ENCODE results near the gene TMC1. TPM values are rescaled to one million over a fixed set of nuclear protein-coding genes. Genes with fewer than 3 reads are reported as not detected.

TMC1 gene
- total RNA-seq, 2 donors from 2014 or later: not detected

DNA sequence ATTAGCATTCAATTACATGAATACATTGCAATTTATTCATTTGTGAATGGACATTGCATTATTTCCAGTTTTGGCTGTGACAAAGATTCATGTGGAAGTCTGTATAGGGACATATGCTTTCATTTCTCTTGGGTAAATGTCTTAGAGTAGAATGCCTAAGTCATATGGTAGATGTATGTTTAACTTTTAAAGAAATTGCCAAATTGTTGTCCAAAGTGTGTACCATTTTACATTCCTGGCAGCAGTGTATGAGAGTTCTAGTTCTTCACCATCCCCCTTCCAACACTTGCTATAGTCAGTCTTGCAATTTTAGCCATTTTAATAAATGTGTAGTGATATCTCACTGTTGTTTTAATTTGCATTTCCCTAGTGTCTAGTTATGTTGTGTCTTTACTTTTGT lies 122.2 kb downstream of the TMC1 start:
- Histone ChIP-seq H3K9me3 (no peaks in the 10 kb centered on the region), H3K4me1 (ENCODE audit: control insufficient read depth in 1 of 2, low read depth in 2 of 2) (no peaks in the 10 kb centered on the region), H3K27ac (no peak overlapping the region), H3K36me3 (no peaks in the 10 kb centered on the region), H3K27me3 (replicated peaks; ENCODE audit: insufficient read depth) (no peaks in the 10 kb centered on the region), H3K4me3 (no peak overlapping the region)
- DNase-seq (ENCODE audit: low spot score) (no peak), ATAC-seq (ENCODE audit: insufficient number of reproducible peaks, low FRiP score, low read depth) (no peak)
- TF ChIP-seq, protein P1, sequence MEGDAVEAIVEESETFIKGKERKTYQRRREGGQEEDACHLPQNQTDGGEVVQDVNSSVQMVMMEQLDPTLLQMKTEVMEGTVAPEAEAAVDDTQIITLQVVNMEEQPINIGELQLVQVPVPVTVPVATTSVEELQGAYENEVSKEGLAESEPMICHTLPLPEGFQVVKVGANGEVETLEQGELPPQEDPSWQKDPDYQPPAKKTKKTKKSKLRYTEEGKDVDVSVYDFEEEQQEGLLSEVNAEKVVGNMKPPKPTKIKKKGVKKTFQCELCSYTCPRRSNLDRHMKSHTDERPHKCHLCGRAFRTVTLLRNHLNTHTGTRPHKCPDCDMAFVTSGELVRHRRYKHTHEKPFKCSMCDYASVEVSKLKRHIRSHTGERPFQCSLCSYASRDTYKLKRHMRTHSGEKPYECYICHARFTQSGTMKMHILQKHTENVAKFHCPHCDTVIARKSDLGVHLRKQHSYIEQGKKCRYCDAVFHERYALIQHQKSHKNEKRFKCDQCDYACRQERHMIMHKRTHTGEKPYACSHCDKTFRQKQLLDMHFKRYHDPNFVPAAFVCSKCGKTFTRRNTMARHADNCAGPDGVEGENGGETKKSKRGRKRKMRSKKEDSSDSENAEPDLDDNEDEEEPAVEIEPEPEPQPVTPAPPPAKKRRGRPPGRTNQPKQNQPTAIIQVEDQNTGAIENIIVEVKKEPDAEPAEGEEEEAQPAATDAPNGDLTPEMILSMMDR (IDR thresholded peaks at IDR 0.05): no peak

DNA sequence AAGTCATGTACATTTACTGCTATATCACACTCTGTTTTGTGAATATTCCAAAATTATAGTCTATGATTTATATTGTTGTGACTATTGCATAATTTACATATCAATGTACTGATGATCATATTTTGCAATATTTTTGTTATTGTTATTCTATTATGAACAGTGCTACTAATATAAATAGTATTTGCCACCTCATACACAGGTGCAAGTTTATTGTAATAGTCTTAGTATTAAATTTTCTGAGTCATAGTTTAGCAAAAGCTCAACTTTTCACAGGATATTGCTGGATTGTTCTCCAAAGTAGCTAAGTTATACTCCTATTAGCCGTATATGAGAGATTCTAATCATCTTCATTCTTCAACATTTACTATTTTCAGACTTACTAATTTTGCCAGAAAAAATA lies 124.7 kb downstream of the TMC1 start:
- Histone ChIP-seq H3K27me3 (replicated peaks; ENCODE audit: insufficient read depth) (no peaks in the 10 kb centered on the region), H3K4me3 (no peak overlapping the region), H3K27ac (no peak overlapping the region), H3K36me3 (no peaks in the 10 kb centered on the region), H3K9me3 (no peaks in the 10 kb centered on the region), H3K4me1 (ENCODE audit: control insufficient read depth in 1 of 2, low read depth in 2 of 2) (no peaks in the 10 kb centered on the region)
- no peak for ATAC-seq (ENCODE audit: insufficient number of reproducible peaks, low FRiP score, low read depth)
- TF ChIP-seq, protein P1 (IDR thresholded peaks at IDR 0.05): no peak
- DNase-seq (ENCODE audit: low spot score): no peak

DNA sequence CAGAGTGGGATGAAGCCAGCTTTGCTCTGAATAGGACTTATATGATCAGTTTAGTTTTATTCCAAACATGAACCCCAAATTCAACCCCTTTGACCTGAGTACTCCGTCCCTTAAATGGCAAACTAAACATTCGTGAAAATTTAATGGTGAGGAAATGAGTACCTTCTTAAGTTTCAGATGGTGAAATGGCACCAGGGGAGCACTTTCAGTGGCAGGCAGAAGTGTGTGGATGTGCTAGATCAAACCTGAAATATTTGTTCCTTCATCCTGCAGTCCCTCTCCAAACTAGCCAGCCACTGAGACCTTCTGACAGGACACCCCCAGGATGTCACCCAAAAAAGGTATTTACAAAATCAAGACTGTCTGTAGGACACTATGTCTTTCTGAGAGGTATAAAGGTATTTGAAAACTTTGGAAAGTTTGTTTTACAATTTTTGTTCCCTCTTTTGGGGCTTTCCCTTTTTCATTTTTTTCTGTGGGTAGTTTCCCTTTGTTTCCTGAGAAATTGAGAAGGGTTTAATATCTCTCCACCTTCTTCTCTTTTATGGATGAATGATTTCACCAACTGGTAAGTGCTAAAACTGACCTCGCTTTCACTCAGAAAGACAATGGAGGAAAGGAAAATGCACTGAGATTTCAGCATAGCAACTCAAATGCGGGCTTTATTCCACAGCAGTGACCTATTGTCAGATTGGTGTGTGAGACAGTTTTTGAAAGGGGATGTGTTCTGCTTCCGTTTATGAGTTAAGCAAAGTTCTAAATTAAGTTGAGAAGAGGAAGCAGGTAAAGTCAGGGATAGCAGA lies 127.1 kb downstream of the TMC1 start:
- H3K4me1 ChIP-seq (ENCODE audit: control insufficient read depth in 1 of 2, low read depth in 2 of 2): no peaks in the 10 kb centered on the region
- no peaks in the 10 kb centered on the region for H3K36me3 ChIP-seq
- H3K4me3 ChIP-seq: no peak overlapping the region
- TF ChIP-seq, protein P1 (IDR thresholded peaks at IDR 0.05): no peak
- ATAC-seq (ENCODE audit: insufficient number of reproducible peaks, low FRiP score, low read depth) (no peak), DNase-seq (ENCODE audit: low spot score) (no peak)
- H3K27ac ChIP-seq: no peak overlapping the region
- H3K27me3 ChIP-seq (replicated peaks; ENCODE audit: insufficient read depth): no peaks in the 10 kb centered on the region
- H3K9me3 ChIP-seq: no peaks in the 10 kb centered on the region

DNA sequence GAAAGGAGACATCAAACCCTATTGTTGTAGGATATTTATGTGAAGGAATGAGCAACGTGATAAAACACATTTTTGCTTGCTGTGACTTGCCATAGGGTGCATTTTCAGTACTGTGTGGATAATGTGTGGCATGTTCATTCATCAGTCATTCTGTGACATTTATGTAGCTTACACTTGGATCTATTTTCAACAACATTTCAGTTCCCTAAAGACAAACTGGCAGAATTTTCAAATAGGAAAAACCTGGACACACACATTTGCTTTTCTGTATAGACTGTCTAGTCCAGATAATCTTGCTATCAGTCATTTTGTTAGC lies 127.7 kb downstream of the TMC1 start:
- no peaks in the 10 kb centered on the region for H3K9me3 ChIP-seq
- no peak overlapping the region for H3K4me3 ChIP-seq
- H3K27ac ChIP-seq: no peak overlapping the region
- H3K4me1 ChIP-seq (ENCODE audit: control insufficient read depth in 1 of 2, low read depth in 2 of 2): no peaks in the 10 kb centered on the region
- DNase-seq (ENCODE audit: low spot score) (no peak), ATAC-seq (ENCODE audit: insufficient number of reproducible peaks, low FRiP score, low read depth) (no peak)
- no peaks in the 10 kb centered on the region for H3K27me3 ChIP-seq (replicated peaks; ENCODE audit: insufficient read depth)
- TF ChIP-seq, protein P1 (IDR thresholded peaks at IDR 0.05): no peak
- H3K36me3 ChIP-seq: no peaks in the 10 kb centered on the region

DNA sequence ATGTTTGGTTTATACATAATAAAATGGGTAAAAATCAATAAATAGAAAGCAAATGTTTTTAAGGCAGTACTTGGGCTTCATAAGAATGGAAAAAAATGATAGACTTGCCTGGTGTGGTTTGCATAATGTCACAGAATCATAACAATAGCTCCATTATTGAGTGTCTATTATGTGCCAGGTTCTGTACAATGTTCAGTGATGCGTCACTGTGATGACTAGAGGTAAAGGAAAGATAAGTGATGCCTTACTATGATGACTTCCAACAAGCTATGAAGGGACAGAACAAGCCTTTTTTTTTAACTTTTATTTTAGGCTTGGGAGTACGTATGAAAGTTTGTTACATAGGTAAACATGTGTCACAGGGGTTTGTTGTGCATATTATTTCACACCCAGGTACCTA lies 128.8 kb downstream of the TMC1 start:
- no peaks in the 10 kb centered on the region for H3K27me3 ChIP-seq (replicated peaks; ENCODE audit: insufficient read depth)
- H3K4me1 ChIP-seq (ENCODE audit: control insufficient read depth in 1 of 2, low read depth in 2 of 2): no peaks in the 10 kb centered on the region
- ATAC-seq (ENCODE audit: insufficient number of reproducible peaks, low FRiP score, low read depth) (no peak), DNase-seq (ENCODE audit: low spot score) (no peak)
- H3K27ac ChIP-seq: no peak overlapping the region
- H3K4me3 ChIP-seq: no peak overlapping the region
- H3K36me3 ChIP-seq: no peaks in the 10 kb centered on the region
- no peaks in the 10 kb centered on the region for H3K9me3 ChIP-seq
- TF ChIP-seq, protein P1 (IDR thresholded peaks at IDR 0.05): no peak
